Suppressor macrophage treated with lipopolysaccharide for 1 hour (primary cell): ENCODE data around the gene VSTM2B.
A peak's percentile ranks its signal among the peaks of the same experiment; 100 is the strongest.

ENCODE experiments used
- DNase-seq, 3 donors: peaks; one replicate each; pipeline ENCODE4 v3.0.0-alpha.2; 2020 to 2022

The VSTM2B gene

DNA sequence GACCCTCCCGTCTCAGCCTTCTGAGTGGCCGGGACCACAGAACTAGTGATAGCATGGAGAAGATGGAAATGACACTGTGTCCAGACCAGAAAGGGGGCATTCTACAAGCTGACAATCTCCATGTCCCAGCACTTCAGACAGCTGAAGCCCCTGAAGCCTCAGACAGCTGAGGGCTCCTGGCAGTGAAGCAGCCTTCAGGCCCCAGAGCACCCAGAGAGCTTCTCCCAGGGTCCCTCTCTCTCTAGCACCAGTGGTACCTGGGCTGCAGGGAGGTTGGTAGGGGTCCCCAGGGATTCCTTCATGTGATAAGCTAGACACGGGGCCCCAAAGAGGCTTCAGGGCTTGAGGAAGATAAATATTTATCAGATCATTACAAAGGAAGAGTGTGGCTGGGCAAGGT, 72.7 kb downstream of the VSTM2B start:
- no peak for DNase-seq

DNA sequence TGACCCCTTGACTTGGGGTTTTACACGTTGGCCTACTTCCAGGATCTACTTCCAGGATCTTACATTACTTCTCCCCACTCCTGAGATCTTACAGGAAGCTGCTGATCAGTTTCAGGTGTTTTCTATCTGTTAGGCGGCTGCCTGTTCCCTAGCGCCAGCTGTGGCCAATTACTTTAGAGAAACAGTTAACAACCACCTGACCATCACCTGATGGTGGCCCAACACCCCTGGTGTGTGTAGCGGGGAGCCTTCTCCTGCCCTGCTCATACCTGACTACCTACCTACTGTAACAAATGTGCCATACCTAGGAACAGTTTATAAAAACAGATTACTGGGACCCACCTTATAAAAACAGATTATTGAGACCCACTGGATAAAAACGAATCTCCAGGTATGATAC, 77.5 kb downstream of the VSTM2B start:
- no peak for DNase-seq

DNA sequence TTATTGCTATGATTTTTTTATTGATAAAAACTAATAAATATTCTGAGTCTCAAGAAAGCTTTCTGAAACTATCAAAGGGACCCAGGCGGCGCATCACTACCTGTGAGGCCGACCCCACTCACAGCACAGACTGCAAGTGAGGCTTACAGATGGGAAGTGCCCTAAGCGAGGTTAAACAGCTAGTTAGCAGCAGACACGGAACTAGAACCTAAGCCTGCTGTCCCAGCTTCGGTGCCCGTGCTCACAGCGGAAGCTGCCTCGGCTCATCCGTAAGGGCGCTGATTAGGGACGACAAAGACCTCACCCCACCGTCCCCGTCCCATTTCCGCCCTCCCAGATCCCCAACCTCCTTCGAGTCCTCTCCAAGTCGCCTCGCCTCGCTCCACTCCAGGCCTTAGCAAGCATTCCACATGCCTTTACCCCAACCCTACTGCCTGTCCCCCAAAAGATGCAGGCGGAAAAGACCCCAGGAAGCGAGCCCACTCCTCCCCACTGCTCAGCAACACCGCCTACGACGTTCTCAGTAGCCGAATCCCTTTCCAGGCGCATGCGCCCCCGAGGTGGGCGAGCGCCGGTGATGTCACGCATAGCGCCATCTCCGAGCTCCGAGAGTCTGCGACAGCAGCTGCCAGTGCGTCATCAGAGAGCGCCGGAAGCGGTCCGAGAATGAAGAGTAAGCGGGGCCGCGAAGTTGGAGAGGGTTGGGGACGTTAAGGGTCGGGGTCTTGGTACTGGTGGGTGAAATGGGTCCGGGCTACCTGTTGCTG, 80.0 kb downstream of the VSTM2B start, which contains the start of gene POP4:
Gene POP4 (plus strand): TSS at position 631 of the 767 bp plus-strand sequence. CDS start 36 bp downstream, at position 667.
- peak; percentile 99 for DNase-seq

DNA sequence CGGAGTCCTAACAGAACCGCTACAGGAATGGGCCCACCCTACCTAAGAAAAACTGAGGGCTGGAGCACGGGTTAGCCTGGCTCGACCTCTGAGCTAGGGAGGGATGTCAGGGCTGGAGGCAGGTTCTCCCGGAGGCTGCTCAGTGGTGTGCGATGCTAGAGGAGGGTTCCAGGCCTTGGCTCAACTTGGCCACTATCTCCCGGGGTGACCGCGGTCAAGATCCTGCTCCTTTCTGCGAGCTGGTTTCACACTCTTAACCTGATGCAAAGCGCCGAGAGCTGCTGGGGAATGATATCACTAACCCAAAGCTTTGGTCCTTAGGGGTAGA, 80.6 kb downstream of the VSTM2B start:
- no peak for DNase-seq

DNA sequence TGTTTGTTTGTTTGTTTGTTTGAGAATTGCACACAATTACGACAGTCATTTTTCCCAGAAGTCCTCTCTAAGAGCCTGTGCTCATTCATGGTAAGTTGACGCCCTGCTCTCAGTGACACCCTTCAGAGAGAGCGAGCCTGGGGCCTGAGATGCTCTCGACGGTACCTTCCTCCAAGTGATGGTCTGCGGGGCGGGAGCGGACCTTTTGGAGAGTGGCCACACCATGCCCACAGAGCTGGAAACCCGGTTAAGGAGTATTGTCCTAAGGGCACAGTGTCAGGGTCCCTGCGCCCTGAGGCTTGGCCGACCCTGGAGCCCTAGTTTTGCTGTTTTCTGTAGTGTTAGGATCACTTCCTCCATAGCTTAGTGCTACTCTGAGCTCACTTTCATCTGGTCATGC, 83.8 kb downstream of the VSTM2B start:
- DNase-seq = no peak

DNA sequence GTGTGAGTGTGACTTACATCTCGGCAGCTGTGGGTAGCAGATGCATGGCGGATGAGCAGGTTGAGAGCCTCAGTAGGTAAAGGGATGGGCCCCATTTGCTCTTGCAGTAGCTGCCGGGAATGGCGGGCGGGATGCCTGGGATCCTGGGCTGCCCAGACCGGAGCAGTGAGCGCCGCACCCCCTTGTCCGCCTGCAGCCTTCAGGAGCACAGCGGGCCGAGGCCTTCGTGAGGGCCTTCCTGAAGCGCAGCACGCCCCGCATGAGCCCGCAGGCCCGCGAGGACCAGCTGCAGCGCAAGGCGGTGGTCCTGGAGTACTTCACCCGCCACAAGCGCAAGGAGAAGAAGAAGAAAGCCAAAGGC, 84.4 kb downstream of the VSTM2B start:
- no peak for DNase-seq

DNA sequence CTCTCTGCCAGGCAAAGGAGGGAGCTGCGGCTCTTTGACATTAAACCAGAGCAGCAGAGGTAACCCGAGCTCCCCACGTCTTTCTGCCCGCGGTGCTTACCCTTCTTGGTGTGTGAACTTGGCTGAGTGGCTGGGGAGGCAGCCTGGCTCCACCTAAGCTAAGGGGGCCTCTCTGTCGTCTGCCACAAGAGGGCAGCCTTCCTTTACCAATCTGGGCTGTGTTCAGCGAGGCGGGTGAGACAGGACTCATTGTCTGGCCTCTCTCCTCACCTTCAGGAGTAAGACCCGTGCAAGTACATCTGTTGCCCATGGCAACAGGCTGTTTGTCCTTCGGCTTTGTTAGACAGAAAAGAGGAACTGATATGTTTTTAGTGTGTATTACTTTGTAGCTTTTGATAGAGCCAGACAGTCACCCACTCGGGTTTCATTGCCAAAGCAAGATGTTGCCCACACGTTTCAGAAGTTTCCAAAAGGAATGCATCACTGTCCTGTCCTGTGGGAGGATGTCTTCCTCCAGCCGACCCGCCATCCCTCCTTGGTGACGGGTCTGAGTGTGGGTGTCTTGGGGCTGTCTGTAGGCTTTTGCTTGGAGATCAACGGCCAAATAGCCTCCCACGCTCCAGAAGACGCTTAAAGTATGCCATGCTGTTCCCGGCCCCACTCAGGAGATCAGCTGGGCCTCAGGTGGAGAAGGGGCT, 84.9 kb downstream of the VSTM2B start:
- peak; percentile 80 to 89 (median 84) for DNase-seq

DNA sequence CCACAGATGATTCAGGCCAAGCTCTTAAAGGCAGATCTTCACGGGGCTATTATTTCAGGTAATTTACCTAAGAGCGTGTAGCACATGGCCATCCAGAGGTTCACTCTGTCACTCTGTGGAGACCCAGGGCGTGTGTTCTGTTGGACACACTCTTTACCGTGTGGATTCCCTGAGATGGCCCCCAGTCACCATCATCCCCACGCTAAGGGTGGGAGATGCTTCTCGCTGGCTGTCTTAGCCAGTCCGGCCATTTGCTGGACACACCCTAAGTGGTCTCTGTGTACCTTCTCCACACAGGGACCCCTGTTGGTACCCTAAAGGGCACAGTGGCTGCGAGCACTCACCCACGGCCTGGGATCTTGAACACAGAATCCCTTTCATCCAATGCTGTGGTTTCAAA, 86.3 kb downstream of the VSTM2B start:
- no peak for DNase-seq

DNA sequence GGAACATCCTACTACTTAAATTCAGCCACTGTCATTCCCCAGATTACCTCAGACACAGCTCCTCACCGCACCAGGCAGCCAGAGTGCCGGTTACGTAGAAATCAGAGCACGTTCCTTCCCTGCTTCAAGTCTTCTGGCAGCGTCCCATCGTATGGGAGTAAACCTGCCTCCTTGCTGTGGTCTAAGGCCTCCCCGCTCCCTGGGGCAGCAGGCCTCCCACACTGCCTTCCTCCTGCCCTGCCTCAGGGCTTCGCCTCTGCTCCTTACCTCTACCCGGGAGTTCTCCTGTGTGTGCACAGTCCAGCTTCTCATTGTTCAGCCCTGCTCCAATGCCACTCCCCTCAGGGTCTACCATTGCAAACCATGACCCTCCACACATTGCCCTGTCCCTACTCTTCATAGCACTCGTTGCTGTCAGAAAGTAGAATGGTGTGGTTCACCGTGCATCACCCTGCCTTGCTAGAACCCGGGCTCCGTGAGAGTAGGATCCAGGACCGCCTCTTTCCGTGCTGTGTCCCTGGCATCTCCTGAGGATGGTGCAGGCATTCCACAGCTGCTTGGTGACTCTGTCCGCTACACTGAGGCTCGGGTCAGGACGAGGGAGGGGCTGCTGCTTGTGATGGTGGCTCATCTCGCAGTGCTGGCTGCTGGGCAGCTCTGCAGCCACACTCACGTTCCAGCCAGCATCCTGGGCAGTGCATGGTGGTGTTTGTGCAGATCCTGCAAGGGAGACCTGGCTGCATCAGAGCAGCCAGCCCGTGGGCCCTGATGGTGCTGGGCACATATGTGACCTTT, 87.2 kb downstream of the VSTM2B start:
- no peak for DNase-seq

DNA sequence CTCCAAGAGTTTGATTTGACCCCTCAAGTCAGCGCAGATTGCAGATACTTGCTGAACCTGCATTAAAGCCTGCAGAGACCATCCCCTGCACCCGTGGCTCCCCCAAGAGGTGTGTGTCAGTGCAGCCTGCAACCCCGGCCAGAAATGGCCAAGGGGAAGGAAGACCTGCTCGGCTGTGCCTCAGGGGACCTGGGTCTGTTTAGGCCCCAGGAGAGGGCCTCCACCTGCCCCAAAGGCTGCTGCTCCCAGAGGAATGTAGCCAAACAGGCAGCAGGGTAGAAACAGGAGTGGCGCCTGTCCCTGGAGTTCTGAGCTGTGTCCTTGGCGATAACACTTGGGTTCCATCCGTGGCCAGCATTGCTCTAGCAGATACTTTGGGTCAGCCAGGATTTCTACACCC, 88.3 kb downstream of the VSTM2B start:
- DNase-seq = no peak
